Activated CD4-positive, alpha-beta memory T cell treated with anti-CD3 and anti-CD28 coated beads, Interleukin-2, amount 10 ng/mL, durations not matched to agents 7 days and 5 days (primary cell): ENCODE data around the gene PMF1. TPM values are rescaled to one million over a fixed set of nuclear protein-coding genes. Genes with fewer than 3 reads are reported as not detected.
A peak's percentile ranks its signal among the peaks of the same experiment; 100 is the strongest.

ENCODE experiments used
- CTCF ChIA-PET: fragments of 350-600 bp; sonication (Branson Sonifier 250); formaldehyde crosslinking; loops from one replicate; lab custom pipeline; 2021; ENCODE audit warnings: antibody characterized with exemption, inconsistent platforms; lab: Charles Lee
- POLR2A ChIA-PET: fragments of 350-600 bp; sonication (Branson Sonifier 250); formaldehyde crosslinking; loops from one replicate; lab custom pipeline; 2021; ENCODE audit warnings: antibody characterized with exemption; lab: Charles Lee
- DNase-seq: peaks from one replicate; pipeline ENCODE4 v3.0.0-alpha.2; 2020
- H3K27ac Mint-ChIP-seq: one replicate; pipeline ENCODE4 v1.8.0; 2021; ENCODE audit warnings: mild to moderate bottlenecking, mixed read lengths
- H3K27me3 Mint-ChIP-seq: one replicate; pipeline ENCODE4 v1.8.0; 2021; ENCODE audit warnings: mixed read lengths
- H3K36me3 Mint-ChIP-seq: one replicate; pipeline ENCODE4 v1.8.0; 2021; ENCODE audit warnings: low read depth, mixed read lengths
- H3K4me1 Mint-ChIP-seq: one replicate; pipeline ENCODE4 v1.8.0; 2021; ENCODE audit warnings: mixed read lengths
- H3K4me3 Mint-ChIP-seq: one replicate; pipeline ENCODE4 v1.8.0; 2021; ENCODE audit warnings: mild to moderate bottlenecking, mixed read lengths
- H3K9me3 Mint-ChIP-seq: one replicate; pipeline ENCODE4 v1.8.0; 2021; ENCODE audit warnings: mixed read lengths
- total RNA-seq, 2 experiments: library from RNA; stranded (reverse); gene quantifications; one replicate each; pipeline ENCODE4 v1.2.3, GENCODE V29; 2021

The PMF1 gene
- total RNA-seq, 2 experiments from 2014 or later = 65.5 to 67.7 TPM

GRCh38 chr1:156226116-156226538 is 13.3 kb downstream of the PMF1 start:
- H3K4me1 Mint-ChIP-seq = peaks cover 58% of the 10 kb centered on the region

GRCh38 chr1:156226782-156227181 is 14.0 kb downstream of the PMF1 start:
- Mint-ChIP-seq H3K4me1 (peaks cover 52% of the 10 kb centered on the region), H3K27me3 (no peaks in the 10 kb centered on the region), H3K27ac (peak overlapping the region; percentile 84), H3K9me3 (no peaks in the 10 kb centered on the region), H3K4me3 (no peak overlapping the region), H3K36me3 (peaks cover 46% of the 10 kb centered on the region)
- no peak for DNase-seq
- ChIA-PET POLR2A (interaction anchor here (0.9 to 6.6 kb wide), 12 partner anchors 9 to 130 kb away, joined by 3 to 119 read pairs (median 6); partner anchors contain the start of genes CCT3, PAQR6, PMF1 and SLC25A44), CTCF (interaction anchor here (0.6 to 6.6 kb wide), 9 partner anchors 13 to 170 kb away, joined by 3 to 179 read pairs (median 32); partner anchors contain the start of genes PMF1, SLC25A44 and SMG5)

More at GRCh38 chr1:156226116-156226538, 13.3 kb downstream of the PMF1 start:
- Mint-ChIP-seq H3K27ac (peak overlapping the region; percentile 84), H3K36me3 (peaks cover 53% of the 10 kb centered on the region), H3K9me3 (no peaks in the 10 kb centered on the region), H3K4me3 (no peak overlapping the region), H3K27me3 (no peaks in the 10 kb centered on the region)
- no peak for DNase-seq
- CTCF ChIA-PET = interaction anchor here (0.6 to 6.6 kb wide), 17 partner anchors 9 to 169 kb away, joined by 3 to 179 read pairs (median 9); partner anchors contain the start of genes PMF1, SLC25A44 and SMG5
- POLR2A ChIA-PET = interaction anchor here (0.9 to 6.6 kb wide), 17 partner anchors 8 to 135 kb away, joined by 3 to 119 read pairs (median 5); partner anchors contain the start of genes CCT3, PAQR6, PMF1 and SEMA4A

GRCh38 chr1:156228501-156228900 is 15.7 kb downstream of the PMF1 start:
- Mint-ChIP-seq H3K9me3 (no peaks in the 10 kb centered on the region), H3K4me3 (no peak overlapping the region), H3K27me3 (no peaks in the 10 kb centered on the region), H3K27ac (no peak overlapping the region), H3K36me3 (peaks cover 31% of the 10 kb centered on the region), H3K4me1 (peaks cover 34% of the 10 kb centered on the region)
- ChIA-PET CTCF (interaction anchor here (2.0 kb wide), 1 partner anchor 83 kb away, joined by 6 read pairs; no protein-coding TSS in a partner anchor), POLR2A (interaction anchor here (0.9 to 1.7 kb wide), 4 partner anchors 11 to 35 kb away, joined by 3 to 7 read pairs (median 5); partner anchors contain the start of gene PMF1)
- no peak for DNase-seq

- H3K36me3 Mint-ChIP-seq = peaks cover 32% of the 10 kb centered on the region
- DNase-seq = no peak
- no peaks in the 10 kb centered on the region for H3K27me3 Mint-ChIP-seq
- ChIA-PET POLR2A (interaction anchor here (1.0 to 1.7 kb wide), 3 partner anchors 12 to 53 kb away, joined by 4 to 6 read pairs (median 4); partner anchors contain the start of genes PMF1 and SMG5), CTCF (interaction anchor here (0.8 to 2.0 kb wide), 4 partner anchors 11 to 84 kb away, joined by 3 to 6 read pairs (median 4); no protein-coding TSS in a partner anchor)
- no peaks in the 10 kb centered on the region for H3K9me3 Mint-ChIP-seq
- H3K4me3 Mint-ChIP-seq = no peak overlapping the region
- peaks cover 26% of the 10 kb centered on the region for H3K4me1 Mint-ChIP-seq
- H3K27ac Mint-ChIP-seq = no peak overlapping the region
Measured at GRCh38 chr1:156229809-156230472, 17.1 kb downstream of the PMF1 start.

- H3K36me3 Mint-ChIP-seq = peaks cover 29% of the 10 kb centered on the region
- no peaks in the 10 kb centered on the region for H3K27me3 Mint-ChIP-seq
- CTCF ChIA-PET = interaction anchor here (1.3 to 1.5 kb wide), 2 partner anchors 11 to 85 kb away, joined by 3 to 4 read pairs; no protein-coding TSS in a partner anchor
- no peaks in the 10 kb centered on the region for H3K9me3 Mint-ChIP-seq
- H3K4me3 Mint-ChIP-seq = no peak overlapping the region
- peaks cover 23% of the 10 kb centered on the region for H3K4me1 Mint-ChIP-seq
- no peak for DNase-seq
- no peak overlapping the region for H3K27ac Mint-ChIP-seq
- POLR2A ChIA-PET = interaction anchor here (1.7 kb wide), 1 partner anchor 18 kb away, joined by 6 read pairs; the partner anchor contains the start of gene PMF1
Measured at GRCh38 chr1:156230473-156230837, 17.6 kb downstream of the PMF1 start.

- DNase-seq = no peak
- no peak overlapping the region for H3K4me3 Mint-ChIP-seq
- no peaks in the 10 kb centered on the region for H3K27me3 Mint-ChIP-seq
- H3K27ac Mint-ChIP-seq = no peak overlapping the region
- CTCF ChIA-PET = interaction anchor here (1.2 to 2.2 kb wide), 6 partner anchors 9 to 136 kb away, joined by 3 to 5 read pairs (median 4); no protein-coding TSS in a partner anchor
- peaks cover 12% of the 10 kb centered on the region for H3K4me1 Mint-ChIP-seq
- H3K9me3 Mint-ChIP-seq = no peaks in the 10 kb centered on the region
- POLR2A ChIA-PET = interaction anchor here (0.6 to 2.5 kb wide), 5 partner anchors 13 to 50 kb away, joined by 3 to 12 read pairs (median 4); partner anchors contain the start of genes PMF1, SLC25A44 and SMG5
- peaks cover 30% of the 10 kb centered on the region for H3K36me3 Mint-ChIP-seq
Measured at GRCh38 chr1:156232201-156232894, 19.5 kb downstream of the PMF1 start.

- CTCF ChIA-PET = interaction anchor here (0.7 to 2.2 kb wide), 5 partner anchors 43 to 167 kb away, joined by 3 to 5 read pairs (median 4); no protein-coding TSS in a partner anchor
- Mint-ChIP-seq H3K27ac (no peak overlapping the region), H3K27me3 (no peaks in the 10 kb centered on the region), H3K9me3 (no peaks in the 10 kb centered on the region), H3K36me3 (peaks cover 30% of the 10 kb centered on the region), H3K4me3 (no peak overlapping the region), H3K4me1 (peaks cover 7% of the 10 kb centered on the region)
- DNase-seq = no peak
- POLR2A ChIA-PET = interaction anchor here (1.0 to 2.5 kb wide), 4 partner anchors 16 to 49 kb away, joined by 3 to 12 read pairs (median 4); partner anchors contain the start of genes PMF1 and SMG5
Measured at GRCh38 chr1:156233426-156234127, 20.8 kb downstream of the PMF1 start.

- no peak for DNase-seq
- no peaks in the 10 kb centered on the region for H3K9me3 Mint-ChIP-seq
- H3K4me3 Mint-ChIP-seq = no peak overlapping the region
- no peak overlapping the region for H3K27ac Mint-ChIP-seq
- ChIA-PET POLR2A (interaction anchor here (2.1 kb wide), 1 partner anchor 46 kb away, joined by 5 read pairs; the partner anchor contains the start of gene SMG5), CTCF (no interaction called here)
- peaks cover 38% of the 10 kb centered on the region for H3K36me3 Mint-ChIP-seq
- H3K27me3 Mint-ChIP-seq = no peaks in the 10 kb centered on the region
- peaks cover 2% of the 10 kb centered on the region for H3K4me1 Mint-ChIP-seq
Measured at GRCh38 chr1:156236164-156236563, 23.4 kb downstream of the PMF1 start.

GRCh38 chr1:156238248-156238647 is 25.4 kb downstream of the PMF1 start:
- no peak for DNase-seq
- POLR2A ChIA-PET = interaction anchor here (1.3 to 2.1 kb wide), 2 partner anchors 13 to 44 kb away, joined by 4 to 5 read pairs; partner anchors contain the start of gene SMG5
- Mint-ChIP-seq H3K4me1 (peaks cover 6% of the 10 kb centered on the region), H3K27me3 (no peaks in the 10 kb centered on the region), H3K27ac (no peak overlapping the region), H3K4me3 (no peak overlapping the region), H3K36me3 (peaks cover 38% of the 10 kb centered on the region), H3K9me3 (no peaks in the 10 kb centered on the region)
- CTCF ChIA-PET = interaction anchor here (0.5 kb wide), 1 partner anchor 81 kb away, joined by 4 read pairs; no protein-coding TSS in a partner anchor

- ChIA-PET POLR2A (interaction anchor here (0.7 to 2.4 kb wide), 3 partner anchors 10 to 96 kb away, joined by 3 to 10 read pairs (median 3); no protein-coding TSS in a partner anchor), CTCF (interaction anchor here (0.6 to 1.3 kb wide), 2 partner anchors 10 to 143 kb away, joined by 3 to 4 read pairs; no protein-coding TSS in a partner anchor)
- Mint-ChIP-seq H3K9me3 (no peaks in the 10 kb centered on the region), H3K27ac (no peak overlapping the region), H3K4me3 (no peak overlapping the region), H3K27me3 (no peaks in the 10 kb centered on the region), H3K4me1 (peaks cover 26% of the 10 kb centered on the region), H3K36me3 (peaks cover 27% of the 10 kb centered on the region)
- no peak for DNase-seq
Measured at GRCh38 chr1:156241311-156241811, 28.6 kb downstream of the PMF1 start.

GRCh38 chr1:156241926-156242325 is 29.1 kb downstream of the PMF1 start, which contains the start of gene BGLAP:
TSS of gene BGLAP (plus strand) at chr1:156242184. CDS start at chr1:156242232, 48 bp downstream.
- no peak within 1 kb of the TSS for H3K4me3 Mint-ChIP-seq
- POLR2A ChIA-PET = interaction anchor here (2.4 kb wide), 1 partner anchor 9 kb away, joined by 10 read pairs; no protein-coding TSS in a partner anchor
- CTCF ChIA-PET = interaction anchor here (1.3 kb wide), 1 partner anchor 9 kb away, joined by 3 read pairs; no protein-coding TSS in a partner anchor
- H3K4me1 Mint-ChIP-seq = peaks cover 27% of the 10 kb centered on the region
- DNase-seq = no peak
- no peak within 1 kb of the TSS for H3K27ac Mint-ChIP-seq
- H3K27me3 Mint-ChIP-seq = no peaks in the 10 kb centered on the region
- H3K9me3 Mint-ChIP-seq = no peaks in the 10 kb centered on the region
- H3K36me3 Mint-ChIP-seq = peaks cover 23% of the 10 kb centered on the region
